Neural progenitor cell (in vitro differentiated cells): ENCODE measurements around the gene AGAP3. TPM values are rescaled to one million over a fixed set of nuclear protein-coding genes. Genes with fewer than 3 reads are reported as not detected.

ENCODE experiments used
- DNase-seq: peaks from one replicate; pipeline ENCODE4 v3.0.0-alpha.2; 2016; ENCODE audit warnings: low spot score
- H2AFZ ChIP-seq: fragments of 200-600 bp; sonication (generic); replicated peaks from 2 replicates; pipeline ENCODE4 v1.6.1; 2016; ENCODE audit warnings: antibody characterized with exemption
- H3F3A ChIP-seq: fragments of 200-600 bp; sonication (generic); 2 replicates; pipeline ENCODE4 v1.6.1; 2016; ENCODE audit warnings: antibody characterized with exemption, low read depth
- H3K27ac ChIP-seq: fragments of 200-600 bp; sonication (generic); 2 replicates; pipeline ENCODE4 v1.5.1; 2016; ENCODE audit warnings: mild to moderate bottlenecking
- H3K27me3 ChIP-seq: fragments of 200-600 bp; sonication (generic); 2 replicates; pipeline ENCODE4 v1.6.1; 2016; ENCODE audit warnings: mild to moderate bottlenecking, moderate library complexity
- H3K36me3 ChIP-seq: fragments of 200-600 bp; sonication (generic); 2 replicates; pipeline ENCODE4 v1.5.1; 2016
- H3K4me1 ChIP-seq: fragments of 200-600 bp; sonication (generic); 2 replicates; pipeline ENCODE4 v1.6.1; 2016; ENCODE audit warnings: mixed run types
- H3K4me2 ChIP-seq: fragments of 200-600 bp; sonication (generic); 2 replicates; pipeline ENCODE4 v1.6.1; 2016
- H3K4me3 ChIP-seq: fragments of 200-600 bp; sonication (generic); 2 replicates; pipeline ENCODE4 v1.5.1; 2016
- H3K79me2 ChIP-seq: fragments of 200-600 bp; sonication (generic); 2 replicates; pipeline ENCODE4 v1.6.1; 2016; ENCODE audit warnings: low read depth
- H3K9ac ChIP-seq: fragments of 200-600 bp; sonication (generic); 2 replicates; pipeline ENCODE4 v1.6.1; 2016
- H3K9me3 ChIP-seq: fragments of 200-600 bp; sonication (generic); 2 replicates; pipeline ENCODE4 v1.5.1; 2016; ENCODE audit warnings: low read depth
- H4K20me1 ChIP-seq: fragments of 200-600 bp; sonication (generic); 2 replicates; pipeline ENCODE4 v1.6.1; 2016; ENCODE audit warnings: low read depth
- H3K27ac Mint-ChIP-seq: 3 replicates; pipeline ENCODE4 v1.8.0; 2021; ENCODE audit warnings: mixed read lengths
- H3K27me3 Mint-ChIP-seq: 2 replicates; pipeline ENCODE4 v1.8.0; 2022; ENCODE audit warnings: low read depth, mild to moderate bottlenecking, inconsistent platforms, moderate library complexity, mixed read lengths; ENCODE audit not compliant: insufficient read depth
- H3K36me3 Mint-ChIP-seq: 3 replicates; pipeline ENCODE4 v1.8.0; 2021; ENCODE audit warnings: mixed read lengths
- H3K4me1 Mint-ChIP-seq: 3 replicates; pipeline ENCODE4 v1.8.0; 2021; ENCODE audit warnings: mixed read lengths
- H3K4me3 Mint-ChIP-seq: 3 replicates; pipeline ENCODE4 v1.8.0; 2021; ENCODE audit warnings: mild to moderate bottlenecking, moderate library complexity, mixed read lengths
- H3K9me3 Mint-ChIP-seq: 3 replicates; pipeline ENCODE4 v1.8.0; 2020; ENCODE audit warnings: mixed read lengths
- EZH2 ChIP-seq: fragments of 200-600 bp; sonication (generic); IDR thresholded peaks from 2 replicates; pipeline ENCODE4 v1.6.1; 2017; ENCODE audit warnings: antibody characterized with exemption, mild to moderate bottlenecking, moderate library complexity
- EZH2phosphoT487 ChIP-seq: fragments of 200-600 bp; sonication (generic); IDR thresholded peaks from 2 replicates; pipeline ENCODE4 v1.6.1; 2017; ENCODE audit warnings: antibody characterized with exemption
- total RNA-seq: library from RNA; depleted of rRNA; stranded (reverse); fragments of >200 nt; gene quantifications from 2 replicates; pipeline ENCODE4 v1.2.3, GENCODE V29; 2015; ENCODE audit warnings: low replicate concordance
- TF ChIP-seq, protein P1 (sequence below): fragments of 200-600 bp; sonication (generic); IDR thresholded peaks from 2 replicates; pipeline ENCODE4 v1.5.1; 2017; ENCODE audit warnings: antibody characterized with exemption, mild to moderate bottlenecking

The AGAP3 gene
- total RNA-seq, 1 donor from 2014 or later, result 38.9 TPM

- Histone ChIP-seq H4K20me1 (peaks cover 23% of the 10 kb centered on the region), H3K4me3 (no peak overlapping the region), H3F3A (peaks cover 25% of the 10 kb centered on the region), H2AFZ (no peak overlapping the region), H3K27me3 (no peaks in the 10 kb centered on the region), H3K4me2 (no peak overlapping the region), H3K79me2 (peaks cover 13% of the 10 kb centered on the region), H3K4me1 (peaks cover 14% of the 10 kb centered on the region), H3K9me3 (no peaks in the 10 kb centered on the region), H3K27ac (no peak overlapping the region), H3K36me3 (no peaks in the 10 kb centered on the region), H3K9ac (no peak overlapping the region)
- Mint-ChIP-seq H3K4me1 (peaks cover 15% of the 10 kb centered on the region), H3K27me3 (peaks cover 10% of the 10 kb centered on the region), H3K4me3 (peak overlapping the region; percentile 44), H3K36me3 (peaks cover 12% of the 10 kb centered on the region), H3K27ac (peak overlapping the region; percentile 69), H3K9me3 (no peaks in the 10 kb centered on the region)
- DNase-seq, result no peak
- no peak for TF ChIP-seq EZH2phosphoT487
- TF ChIP-seq, protein P1, sequence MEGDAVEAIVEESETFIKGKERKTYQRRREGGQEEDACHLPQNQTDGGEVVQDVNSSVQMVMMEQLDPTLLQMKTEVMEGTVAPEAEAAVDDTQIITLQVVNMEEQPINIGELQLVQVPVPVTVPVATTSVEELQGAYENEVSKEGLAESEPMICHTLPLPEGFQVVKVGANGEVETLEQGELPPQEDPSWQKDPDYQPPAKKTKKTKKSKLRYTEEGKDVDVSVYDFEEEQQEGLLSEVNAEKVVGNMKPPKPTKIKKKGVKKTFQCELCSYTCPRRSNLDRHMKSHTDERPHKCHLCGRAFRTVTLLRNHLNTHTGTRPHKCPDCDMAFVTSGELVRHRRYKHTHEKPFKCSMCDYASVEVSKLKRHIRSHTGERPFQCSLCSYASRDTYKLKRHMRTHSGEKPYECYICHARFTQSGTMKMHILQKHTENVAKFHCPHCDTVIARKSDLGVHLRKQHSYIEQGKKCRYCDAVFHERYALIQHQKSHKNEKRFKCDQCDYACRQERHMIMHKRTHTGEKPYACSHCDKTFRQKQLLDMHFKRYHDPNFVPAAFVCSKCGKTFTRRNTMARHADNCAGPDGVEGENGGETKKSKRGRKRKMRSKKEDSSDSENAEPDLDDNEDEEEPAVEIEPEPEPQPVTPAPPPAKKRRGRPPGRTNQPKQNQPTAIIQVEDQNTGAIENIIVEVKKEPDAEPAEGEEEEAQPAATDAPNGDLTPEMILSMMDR, result no peak
- TF ChIP-seq EZH2, result no peak
These were observed 11.2 kb upstream of the AGAP3 start for GRCh38 chr7:151074817-151075661.

GRCh38 chr7:151075662-151075971 is 10.7 kb upstream of the AGAP3 start:
- H3K27ac Mint-ChIP-seq, result peak overlapping the region; percentile 69
- H3K27me3 Mint-ChIP-seq, result peaks cover 10% of the 10 kb centered on the region
- H3F3A ChIP-seq, result peaks cover 25% of the 10 kb centered on the region
- TF ChIP-seq EZH2 (no peak), EZH2phosphoT487 (no peak)
- TF ChIP-seq, protein P1, result no peak
- H3K4me1 ChIP-seq, result peaks cover 14% of the 10 kb centered on the region
- no peak overlapping the region for H2AFZ ChIP-seq
- no peaks in the 10 kb centered on the region for H3K9me3 ChIP-seq
- H3K9me3 Mint-ChIP-seq, result no peaks in the 10 kb centered on the region
- H3K79me2 ChIP-seq, result peaks cover 17% of the 10 kb centered on the region
- H3K27ac ChIP-seq, result no peak overlapping the region
- H3K36me3 ChIP-seq, result no peaks in the 10 kb centered on the region
- no peak overlapping the region for H3K4me3 ChIP-seq
- no peak overlapping the region for H3K9ac ChIP-seq
- peaks cover 23% of the 10 kb centered on the region for H4K20me1 ChIP-seq
- H3K4me3 Mint-ChIP-seq, result peak overlapping the region; percentile 44
- peaks cover 12% of the 10 kb centered on the region for H3K36me3 Mint-ChIP-seq
- peaks cover 16% of the 10 kb centered on the region for H3K4me1 Mint-ChIP-seq
- H3K27me3 ChIP-seq, result no peaks in the 10 kb centered on the region
- no peak overlapping the region for H3K4me2 ChIP-seq
- DNase-seq, result no peak

DNA sequence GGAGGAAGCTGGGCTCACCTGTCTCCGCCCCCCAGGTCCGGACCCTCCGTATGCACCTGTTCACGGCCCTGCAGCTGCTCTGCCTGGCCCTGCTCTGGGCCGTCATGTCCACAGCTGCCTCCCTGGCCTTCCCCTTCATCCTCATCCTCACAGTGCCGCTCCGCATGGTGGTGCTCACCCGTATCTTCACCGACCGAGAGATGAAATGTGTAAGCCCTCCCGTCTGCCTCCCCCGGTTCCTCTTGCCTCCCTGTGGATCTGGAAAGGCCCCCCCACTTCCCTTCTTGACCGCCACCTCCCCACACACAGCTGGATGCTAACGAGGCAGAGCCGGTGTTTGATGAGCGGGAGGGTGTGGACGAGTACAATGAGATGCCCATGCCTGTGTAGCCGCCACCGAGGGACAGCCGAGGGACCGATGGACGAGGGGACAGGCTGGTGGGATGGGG is 10.3 kb upstream of the AGAP3 start:
- no peak for DNase-seq
- Mint-ChIP-seq H3K27ac (no peak overlapping the region), H3K36me3 (peaks cover 12% of the 10 kb centered on the region), H3K4me3 (peak overlapping the region; percentile 46), H3K4me1 (peaks cover 16% of the 10 kb centered on the region), H3K27me3 (peaks cover 12% of the 10 kb centered on the region), H3K9me3 (no peaks in the 10 kb centered on the region)
- H3K4me1 ChIP-seq, result peaks cover 14% of the 10 kb centered on the region
- H3K27me3 ChIP-seq, result no peaks in the 10 kb centered on the region
- TF ChIP-seq EZH2, result no peak
- no peak for TF ChIP-seq EZH2phosphoT487
- TF ChIP-seq, protein P1, result no peak
- peaks cover 23% of the 10 kb centered on the region for H4K20me1 ChIP-seq
- peaks cover 28% of the 10 kb centered on the region for H3F3A ChIP-seq
- H3K4me3 ChIP-seq, result no peak overlapping the region
- H3K9ac ChIP-seq, result no peak overlapping the region
- no peaks in the 10 kb centered on the region for H3K36me3 ChIP-seq
- H3K9me3 ChIP-seq, result no peaks in the 10 kb centered on the region
- no peak overlapping the region for H3K4me2 ChIP-seq
- H3K27ac ChIP-seq, result no peak overlapping the region
- no peak overlapping the region for H2AFZ ChIP-seq
- H3K79me2 ChIP-seq, result peaks cover 17% of the 10 kb centered on the region
